Stimulated activated CD4-positive, alpha-beta T cell treated with anti-CD3 and anti-CD28 coated beads, Interleukin-2, amount 100 ng/mL, for 24 hours (primary cell): ENCODE results near the gene UBASH3A.

ENCODE experiments used
- DNase-seq, 2 donors: peaks; one replicate each; pipeline ENCODE4 v3.0.0-alpha.2; 2020

UBASH3A gene

GRCh38 chr21:42471716-42472330, 68.1 kb downstream of the UBASH3A start:
- DNase-seq, result no peak

DNA sequence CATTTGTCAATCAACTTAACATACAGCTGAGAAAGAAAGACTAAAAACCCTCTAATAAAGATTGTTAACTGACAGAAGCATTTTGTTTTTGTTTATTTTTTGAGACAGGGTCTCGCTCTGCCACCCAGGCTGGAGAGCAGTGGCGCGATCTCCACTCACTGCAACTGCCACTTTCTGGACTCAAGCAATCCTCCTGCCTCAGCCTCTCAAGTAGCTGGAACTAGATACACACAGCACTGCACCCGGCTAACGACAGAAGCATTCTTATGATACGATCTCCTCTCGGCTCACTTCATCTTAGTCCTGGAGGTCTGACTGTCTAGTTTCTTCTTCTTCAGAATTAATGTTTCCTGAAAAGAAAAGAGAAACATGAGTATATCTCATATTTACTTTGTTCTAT, 68.8 kb downstream of the UBASH3A start:
- DNase-seq, result no peak

GRCh38 chr21:42473498-42474042, 69.9 kb downstream of the UBASH3A start:
- no peak for DNase-seq

GRCh38 chr21:42474043-42474831, 70.5 kb downstream of the UBASH3A start:
- DNase-seq, result no peak

DNA sequence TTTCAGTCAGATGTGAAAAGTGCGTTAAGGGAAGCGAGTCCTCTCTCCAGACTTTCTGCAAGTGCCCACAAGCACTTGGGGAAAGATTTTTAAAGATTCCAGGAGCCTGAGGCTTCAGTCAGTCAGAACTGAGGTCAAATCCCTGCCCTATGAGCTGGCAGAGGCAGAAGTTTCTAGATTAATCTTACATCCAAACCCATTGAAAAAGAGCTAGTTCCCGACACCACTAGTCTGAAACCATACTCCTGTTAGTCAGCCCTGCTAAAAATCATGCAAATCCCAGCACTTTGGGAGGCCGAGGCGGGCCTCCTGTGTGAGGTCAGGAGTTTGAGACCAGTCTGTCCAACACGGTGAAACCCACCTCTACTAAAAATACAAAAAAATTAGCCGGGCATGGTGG, 71.3 kb downstream of the UBASH3A start:
- no peak for DNase-seq

DNA sequence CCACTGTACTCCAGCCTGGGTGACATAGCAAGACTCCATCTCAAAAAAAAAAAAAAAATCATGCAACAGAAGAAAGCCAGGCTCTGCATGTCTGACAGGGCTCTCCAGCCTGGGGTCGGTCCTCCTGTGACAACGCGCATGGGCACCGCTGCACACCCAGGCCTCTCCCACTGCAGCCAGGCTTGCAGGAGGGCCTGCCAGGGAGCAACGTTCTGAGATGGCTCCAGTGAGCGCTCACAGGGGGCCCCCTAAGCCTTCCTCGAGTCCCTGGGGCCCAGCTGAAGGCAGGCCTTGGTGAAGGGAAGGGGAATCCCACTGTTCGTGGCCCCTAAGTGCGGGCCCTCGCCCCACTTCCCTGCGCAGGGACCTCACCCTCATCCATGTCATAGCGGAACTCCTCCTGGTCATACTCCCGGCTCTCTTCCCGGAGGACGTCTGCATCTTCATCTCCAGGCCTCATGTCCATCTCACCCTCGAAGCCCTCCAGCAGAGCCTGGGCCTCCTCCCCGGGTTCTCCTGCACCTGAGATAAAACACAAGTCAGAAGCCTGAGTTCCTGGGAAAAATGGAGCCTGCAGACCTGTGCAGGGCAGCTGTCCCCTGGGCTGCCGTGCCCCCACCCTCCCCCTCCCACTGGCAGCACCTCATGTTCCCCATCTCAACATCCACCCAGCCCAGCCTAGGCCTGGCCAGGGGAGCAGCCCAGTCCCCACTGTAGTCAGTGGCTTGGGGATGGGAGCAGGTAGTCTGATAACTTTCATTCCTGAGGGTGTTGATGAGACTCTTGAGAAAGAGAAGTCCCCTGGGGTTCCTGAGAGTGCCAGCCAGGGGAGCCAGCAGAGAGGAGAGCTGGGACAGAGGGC, 72.1 kb downstream of the UBASH3A start:
- DNase-seq, result no peak

DNA sequence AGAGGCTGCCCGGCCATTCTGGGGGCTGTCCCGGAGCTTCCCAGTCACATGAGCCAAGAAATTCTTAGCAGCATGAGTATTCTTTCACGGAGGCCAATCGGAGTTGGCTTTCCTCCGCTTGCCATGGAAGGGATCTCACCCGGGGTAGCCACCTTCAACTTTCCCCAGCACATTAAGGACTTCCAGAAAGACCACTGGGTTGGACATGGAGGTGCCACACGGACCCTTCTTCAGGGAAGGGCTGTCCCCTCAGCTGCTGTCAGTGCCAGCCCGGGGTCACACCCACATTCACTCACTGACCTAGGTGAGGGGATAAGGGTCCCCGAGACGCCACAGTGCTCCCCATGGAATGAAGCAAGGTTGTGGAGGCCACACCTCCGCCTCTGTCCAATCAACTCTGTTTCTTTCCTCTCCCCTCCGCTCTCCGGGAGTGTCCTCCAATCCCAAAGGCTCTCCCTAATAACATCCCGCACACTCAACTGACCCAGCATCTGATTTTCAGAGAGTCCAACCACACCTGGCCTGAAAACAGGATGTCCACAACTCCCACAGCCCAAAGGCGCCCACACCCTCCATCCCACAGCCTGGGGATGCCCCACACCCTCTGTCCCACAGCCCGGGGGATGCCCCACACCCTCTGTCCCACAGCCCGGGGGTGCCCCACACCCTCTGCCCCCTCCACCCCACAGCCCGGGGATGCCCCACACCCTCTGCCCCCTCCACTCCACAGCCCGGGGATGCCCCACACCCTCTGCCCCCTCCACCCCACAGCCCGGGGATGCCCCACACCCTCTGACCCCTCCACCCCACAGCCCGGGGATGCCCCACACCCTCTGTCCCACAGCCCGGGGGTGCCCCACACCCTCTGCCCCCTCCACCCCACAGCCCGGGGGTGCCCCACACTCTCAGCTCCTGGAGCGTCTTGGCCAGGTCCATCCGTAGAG, 73.0 kb downstream of the UBASH3A start:
- no peak for DNase-seq

DNA sequence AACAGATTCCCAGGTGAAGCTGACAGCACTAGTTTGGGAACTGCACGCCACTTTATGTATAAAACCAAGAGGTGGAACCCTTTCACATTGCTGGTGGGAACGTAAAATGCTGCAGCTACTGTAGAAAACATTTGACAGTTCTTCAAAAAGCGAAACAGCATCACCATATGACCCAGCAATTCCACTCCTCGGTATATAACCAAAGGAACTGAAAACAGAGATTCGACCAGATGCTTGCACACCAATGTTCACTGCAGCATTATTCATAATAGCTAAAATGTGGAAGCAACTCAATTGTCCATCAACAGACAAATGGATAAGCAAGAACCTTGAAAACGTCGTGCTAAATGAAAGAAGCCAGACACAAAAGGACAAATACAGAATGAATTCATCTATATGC, 74.8 kb downstream of the UBASH3A start:
- DNase-seq, result no peak

GRCh38 chr21:42479582-42479981, 75.9 kb downstream of the UBASH3A start:
- DNase-seq, result no peak

DNA sequence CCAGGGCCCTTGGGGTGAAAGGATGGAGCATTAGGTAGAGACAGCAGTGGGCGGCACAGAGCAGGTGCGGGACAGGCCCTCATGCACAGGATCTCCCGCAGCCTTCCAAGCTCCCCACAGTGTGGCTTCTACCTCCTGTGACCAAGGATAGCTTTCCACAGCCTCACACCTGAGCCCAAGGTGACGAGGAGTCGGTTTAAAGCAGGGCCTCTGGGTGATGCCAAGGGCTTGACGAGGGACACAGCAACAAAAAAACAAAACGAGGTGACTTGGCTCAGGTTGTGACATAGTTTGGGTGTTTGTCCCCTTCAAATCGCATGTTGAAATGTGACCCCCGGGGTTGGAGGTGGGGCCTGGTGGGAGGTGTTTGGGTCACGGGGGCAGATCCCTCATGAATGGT, 77.0 kb downstream of the UBASH3A start:
- no peak for DNase-seq

DNA sequence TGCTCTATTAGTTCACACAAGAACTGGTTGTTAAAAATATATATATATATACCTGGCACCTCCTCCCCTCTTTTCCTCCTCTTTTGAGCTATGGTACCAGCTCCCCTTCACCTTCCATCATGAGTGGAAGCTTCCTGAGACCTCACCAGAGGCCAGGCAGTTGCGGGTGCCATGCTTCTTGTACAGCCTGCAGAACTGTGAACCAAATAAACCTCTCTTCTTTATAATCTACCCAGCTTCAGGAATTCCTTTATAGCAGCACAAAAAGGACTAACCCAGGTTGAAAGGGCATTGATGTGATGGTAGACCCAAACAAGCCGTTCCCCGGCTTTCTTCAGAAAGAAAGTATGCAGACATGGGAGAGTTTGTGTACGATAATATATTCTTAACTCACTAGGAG, 77.5 kb downstream of the UBASH3A start:
- DNase-seq, result no peak

- no peak for DNase-seq
Observed at GRCh38 chr21:42484966-42485365, 81.3 kb downstream of the UBASH3A start.

DNA sequence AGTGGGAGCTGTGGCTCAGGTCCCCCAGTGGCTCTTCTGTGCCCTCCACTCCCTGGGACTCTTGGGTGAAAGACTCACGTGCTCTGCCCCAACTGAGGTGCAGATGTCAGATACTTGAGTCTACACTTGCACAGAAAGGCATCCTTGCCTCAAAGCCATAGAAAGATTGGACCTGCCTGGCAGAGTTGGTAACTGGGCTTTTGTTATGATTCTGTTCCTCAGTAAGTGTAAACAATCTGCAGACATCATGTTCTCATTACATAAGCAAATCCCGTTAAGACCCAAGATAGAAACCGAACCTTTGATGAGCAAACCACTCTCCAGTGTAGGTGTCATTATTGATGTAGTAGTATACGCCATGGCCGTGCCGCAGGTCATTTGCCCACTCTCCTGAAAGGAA, 82.4 kb downstream of the UBASH3A start:
- no peak for DNase-seq

- DNase-seq, result no peak
Observed at GRCh38 chr21:42486531-42486930, 82.8 kb downstream of the UBASH3A start.

DNA sequence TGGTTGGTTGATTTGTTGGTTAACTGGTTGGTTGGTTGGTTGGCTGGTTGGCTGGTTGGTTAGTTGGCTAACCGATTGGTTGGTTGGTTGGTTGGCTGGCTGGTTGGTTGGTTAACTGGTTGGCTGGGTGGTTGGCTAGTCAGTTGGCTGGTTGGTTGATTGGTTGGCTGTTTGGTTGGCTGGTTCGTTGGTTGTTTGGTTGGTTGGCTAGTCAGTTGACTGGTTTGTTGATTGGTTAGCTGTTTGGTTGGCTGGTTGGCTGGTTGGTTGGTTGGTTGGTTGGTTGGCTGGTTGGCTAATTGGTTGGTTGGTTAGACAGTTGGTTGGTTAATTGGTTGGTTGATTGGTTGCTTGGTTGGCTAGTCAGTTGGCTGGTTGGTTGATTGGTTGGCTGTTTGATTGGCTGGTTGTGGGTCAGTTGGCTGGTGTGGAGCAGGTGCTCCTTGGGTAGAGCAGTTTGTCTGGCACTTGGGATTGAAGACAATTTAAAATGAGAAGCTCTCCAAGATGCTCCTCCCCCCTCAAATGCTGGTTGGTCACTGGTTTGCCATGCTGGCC, 85.4 kb downstream of the UBASH3A start:
- no peak for DNase-seq

- DNase-seq, result no peak
Observed at GRCh38 chr21:42489991-42490390, 86.3 kb downstream of the UBASH3A start.

- no peak for DNase-seq
Observed at GRCh38 chr21:42490720-42491119, 87.0 kb downstream of the UBASH3A start.

GRCh38 chr21:42491328-42491727, 87.6 kb downstream of the UBASH3A start:
- DNase-seq, result no peak

DNA sequence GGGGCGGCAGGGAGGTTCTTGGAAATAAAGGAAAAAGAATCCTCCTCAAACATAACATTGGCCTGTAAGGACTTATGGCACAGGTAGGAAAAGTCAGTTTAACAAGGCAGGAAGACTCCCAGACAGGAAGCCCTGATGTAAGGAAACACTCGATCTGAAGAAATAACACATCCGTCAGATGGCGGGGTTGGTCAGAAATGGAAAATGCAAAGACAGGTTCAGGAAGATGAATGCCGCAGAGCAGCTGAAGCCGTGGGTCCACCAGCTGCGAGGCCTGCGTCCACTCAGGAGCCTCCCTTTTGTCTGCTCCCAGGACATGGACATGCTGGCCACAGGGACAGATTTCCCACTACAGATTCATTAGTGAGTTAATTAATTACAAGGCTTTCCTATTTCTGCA, 88.5 kb downstream of the UBASH3A start:
- DNase-seq, result no peak

GRCh38 chr21:42493109-42494060, 89.7 kb downstream of the UBASH3A start:
- no peak for DNase-seq

DNA sequence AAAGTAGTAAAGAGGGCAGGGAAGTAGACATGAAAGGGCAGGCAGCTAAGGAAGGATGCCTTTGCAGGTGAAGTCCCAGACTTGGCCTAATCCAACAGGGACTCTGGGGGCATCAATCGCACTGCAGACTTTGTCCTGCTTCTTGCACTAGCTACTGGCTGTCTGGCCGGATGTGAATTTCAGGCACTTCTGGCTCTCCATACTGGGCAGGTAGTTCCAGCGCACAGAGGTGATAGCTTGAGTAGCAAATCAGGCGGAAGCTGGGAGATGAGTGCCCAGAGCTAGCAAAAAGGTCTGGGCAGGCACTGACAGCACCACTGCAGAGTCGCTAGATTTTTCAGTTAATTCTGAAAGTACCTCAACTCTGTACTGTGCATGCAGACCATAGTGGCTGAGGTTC, 91.3 kb downstream of the UBASH3A start:
- DNase-seq, result no peak
